GM12891 (cell line): ENCODE measurements around the gene FAM171A2.

Experiments used
- PAX5 ChIP-seq: IDR thresholded peaks from 2 replicates; pipeline ENCODE4 v1.6.1; 2011; ENCODE audit warnings: low read length, moderate library complexity, mild to moderate bottlenecking; ENCODE audit not compliant: insufficient read depth, severe bottlenecking
- POLR2A ChIP-seq: IDR thresholded peaks from 2 replicates; pipeline ENCODE4 v1.6.1; 2011; ENCODE audit warnings: low read depth, low read length, control low read depth
- POLR2AphosphoS5 ChIP-seq: IDR thresholded peaks from 2 replicates; pipeline ENCODE4 v1.6.1; 2011; ENCODE audit warnings: low read depth, low read length, control low read depth
- POU2F2 ChIP-seq: IDR thresholded peaks from 2 replicates; pipeline ENCODE4 v1.6.1; 2011; ENCODE audit warnings: low read depth, mild to moderate bottlenecking, control low read depth, low read length, moderate library complexity
- SPI1 ChIP-seq: IDR thresholded peaks from 2 replicates; pipeline ENCODE4 v1.6.1; 2011; ENCODE audit warnings: low read depth, low read length, control low read depth
- TAF1 ChIP-seq: IDR thresholded peaks from 2 replicates; pipeline ENCODE4 v1.6.1; 2011; ENCODE audit warnings: low read depth, low read length, control low read depth

DNA sequence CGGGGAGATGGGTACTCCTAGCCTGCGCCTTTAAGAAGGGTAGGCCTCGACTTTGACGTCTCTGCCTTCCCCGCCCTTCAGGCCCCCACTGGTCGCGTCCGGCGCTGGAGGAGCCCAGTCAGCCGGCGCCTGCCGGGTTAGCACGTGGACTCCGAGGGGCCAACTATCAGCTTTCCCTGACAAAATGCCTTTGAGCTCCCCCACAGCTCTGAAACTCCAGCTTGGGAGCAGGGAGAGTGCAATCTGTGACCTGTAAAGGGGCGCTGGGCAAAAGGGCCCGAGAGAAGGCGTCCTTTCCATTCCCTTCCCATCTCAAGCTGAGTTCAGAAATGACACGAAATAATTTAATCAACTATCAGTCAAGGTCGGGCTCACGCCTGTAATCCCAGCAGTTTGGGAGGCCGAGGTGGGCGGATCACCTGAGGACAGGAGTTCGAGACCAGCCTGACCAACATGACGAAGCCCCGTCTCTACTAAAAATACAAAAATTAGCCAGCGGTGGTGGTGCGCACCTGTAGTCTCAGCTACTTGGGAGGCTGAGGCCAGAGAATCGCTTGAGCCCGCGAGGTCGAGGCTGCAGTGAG is 36.7 kb downstream of the FAM171A2 start:
- TF ChIP-seq POLR2AphosphoS5 = no peak
- TF ChIP-seq POLR2A = 0 out of 2 replicates have a peak, but pooled peaks have one; percentile 31
- TF ChIP-seq TAF1 = no peak
- no peak for TF ChIP-seq PAX5
- no peak for TF ChIP-seq SPI1
- TF ChIP-seq POU2F2 = 0 out of 2 replicates have a peak, but pooled peaks have one; percentile 30
